Heart left ventricle (tissue), 16 donors: ENCODE measurements around the gene ADARB1. TPM values are rescaled to one million over a fixed set of nuclear protein-coding genes. Genes with fewer than 3 reads are reported as not detected.

Experiments used
- ATAC-seq, 4 donors: fragments of 200-7000 bp; cut with Tn5 transposase; one replicate each; pipeline ENCODE4 v1.9.1; 2020 to 2022; ENCODE audit warnings: moderate library complexity in 4 of 4, mild to moderate bottlenecking in 3 of 4, moderate number of reproducible peaks in 1 of 4
- DNase-seq, 5 donors: peaks; one replicate each; pipeline ENCODE4 v3.0.0-alpha.2; 2020
- H3K27ac ChIP-seq, 12 donors: fragments of 200-600 bp; sonication (generic) in 4 of 12; one replicate each; pipeline versions ENCODE4 v1.5.0 to v1.8.0; 2016 to 2022; ENCODE audit warnings: mild to moderate bottlenecking in 2 of 12
- H3K27me3 ChIP-seq, 9 donors: fragments of 200-600 bp; sonication (generic) in 2 of 9; one replicate each; pipeline versions ENCODE4 v1.5.1 to v1.8.0; 2016 to 2022; ENCODE audit warnings: mild to moderate bottlenecking in 3 of 9
- H3K36me3 ChIP-seq, 9 donors: fragments of 200-600 bp; sonication (generic) in 2 of 9; one replicate each; pipeline versions ENCODE4 v1.5.0 to v1.8.0; 2018 to 2022; ENCODE audit warnings: mild to moderate bottlenecking in 2 of 9
- H3K4me1 ChIP-seq, 12 donors: fragments of 200-600 bp; sonication (generic) in 4 of 12; one replicate each; pipeline versions ENCODE4 v1.5.0 to v1.8.0; 2016 to 2022; ENCODE audit warnings: mild to moderate bottlenecking in 3 of 12
- H3K4me3 ChIP-seq, 12 donors: fragments of 200-600 bp; sonication (generic) in 4 of 12; one replicate each; pipeline versions ENCODE4 v1.5.0 to v1.8.0; 2017 to 2022; ENCODE audit warnings: mild to moderate bottlenecking in 9 of 12, moderate library complexity in 4 of 12
- H3K9me3 ChIP-seq, 12 donors: fragments of 200-600 bp; sonication (generic) in 4 of 12; one replicate each; pipeline versions ENCODE4 v1.5.0 to v1.8.0; 2016 to 2022; ENCODE audit warnings: mild to moderate bottlenecking in 1 of 12
- CTCF ChIP-seq, 12 donors: fragments of 200-600 bp; sonication (generic) in 4 of 12; IDR thresholded peaks; one replicate each; pipeline versions ENCODE4 v1.5.0 to v1.8.0; 2018 to 2022; ENCODE audit warnings: antibody characterized with exemption in 12 of 12, mild to moderate bottlenecking in 5 of 12
- POLR2A ChIP-seq, 2 donors: fragments of 450-650 bp; IDR thresholded peaks; one replicate each; pipeline ENCODE4 v1.6.1; 2017; ENCODE audit warnings: antibody characterized with exemption in 2 of 2, mild to moderate bottlenecking in 2 of 2, moderate library complexity in 2 of 2
- WGBS, 4 donors: extraction: QIAGEN DNeasy Blood & Tissue Kit in 2 of 4; methylation state at CpG; one replicate each; pipeline versions ENCODE4 v1.1.5 to v1.1.7; 2013 to 2018; 5-methylcytosine and 5-hydroxymethylcytosine counted together
- intact Hi-C, 10 donors: fragments of 100-400 bp; cut with DNase I; formaldehyde crosslinking; loops; one replicate each; pipeline versions ENCODE4 v1.11.1 to v1.14.2; 2022
- polyA plus RNA-seq, 2 donors: library from polyadenylated mRNA; stranded (reverse); fragments of 200-250 nt; gene quantifications; one replicate each; pipeline ENCODE4 v1.2.3, GENCODE V29; 2013
- total RNA-seq, 9 donors: library from RNA; depleted of rRNA in 2 of 9; stranded (reverse); fragments of >200 nt in 2 of 9; fragmentation: NEBNext Ultra II Directional in 3 of 9; extraction: Animal tissue kit (Norgen Biotek cat#: 25700) in 3 of 9; gene quantifications; one replicate each; pipeline versions ENCODE4 v1.1.0 to v1.2.4, GENCODE V29; 2016 to 2023
- donor health status: ischemic (EF 13 %, LVEDD 7.1; RV severe dilation, severe dysfunction).
- donor health status: healthy with polysubstance abuse.
- donor health status: DM: no; HTN: yes; CAD: no.
- donor health status: DM: no; HTN: no; CAD: no.
- donor health status: ischemic (EF 25% LVEDD 6.9; RV normal size, moderate dysfunction).
- donor health status: ischemic (EF 25% LVEDD 5.7; RV mildly dilated, moderate dysfunction).
- donor health status: healthy.
- donor health status: DM: yes; HTN: yes; CAD: no.
- donor health status: ischemic (EF 35%, LVEDD 5.7; RV mildly dilated, moderate dysfunction).
- donor health status: nonischemic (EF 11% LVEDD 7.7; RV severe dilation, severe dysfunction).
- donor health status: DM: yes; HTN: yes; CAD: no.
- donor health status: PGD.
- donor health status: ischemic (EF 29% LVEDD 5.4; RV normal size, mild dysfunction).
- donor health status: nonischemic (EF 23%, LVEDD 6.1; RV moderate dilation, normal function).

The ADARB1 gene
- total and polyA plus RNA-seq, 11 donors: 6.9 to 16.3 (median 12.0) TPM

GRCh38 chr21:45177039-45177438 lies 102.7 kb downstream of the ADARB1 start:
- no peaks in the 10 kb centered on the region for H3K4me1 ChIP-seq
- ATAC-seq (no peak), DNase-seq (no peak)
- 97 to 99% (median 98%) methylated on average over 5 to 6 of the region's 6 CpGs for WGBS, 4 donors
- TF ChIP-seq POLR2A (IDR thresholded peaks at IDR 0.05) (no peak), CTCF (IDR thresholded peaks at IDR 0.05) (no peak)
- intact Hi-C loops: no loop called here
- no peak overlapping the region for H3K4me3 ChIP-seq
- peaks cover 0 to 65% (median 60%) of the 10 kb centered on the region in 9 donors for H3K36me3 ChIP-seq
- no peaks in the 10 kb centered on the region for H3K27me3 ChIP-seq
- H3K9me3 ChIP-seq: no peaks in the 10 kb centered on the region
- H3K27ac ChIP-seq: no peak overlapping the region

- no peaks in the 10 kb centered on the region for H3K27me3 ChIP-seq
- H3K27ac ChIP-seq: no peak overlapping the region
- H3K36me3 ChIP-seq: peaks cover 0 to 66% (median 61%) of the 10 kb centered on the region in 9 donors
- intact Hi-C loops: no loop called here
- ATAC-seq (no peak), DNase-seq (no peak)
- H3K4me3 ChIP-seq: no peak overlapping the region
- no peak for TF ChIP-seq CTCF (IDR thresholded peaks at IDR 0.05)
- no peak for TF ChIP-seq POLR2A (IDR thresholded peaks at IDR 0.05)
- WGBS, 4 donors: 91 to 99% (median 94%) methylated on average over 5 to 12 of the region's 12 CpGs
- no peaks in the 10 kb centered on the region for H3K9me3 ChIP-seq
- H3K4me1 ChIP-seq: no peaks in the 10 kb centered on the region
Measured at GRCh38 chr21:45178070-45178608, 103.8 kb downstream of the ADARB1 start.

GRCh38 chr21:45178971-45179370 lies 104.6 kb downstream of the ADARB1 start:
- peaks cover 0 to 73% (median 65%) of the 10 kb centered on the region in 9 donors for H3K36me3 ChIP-seq
- WGBS, 4 donors: 92 to 94% (median 93%) methylated on average over 11 of the region's 11 CpGs
- no peak for ATAC-seq

More at GRCh38 chr21:45178971-45179370, 104.6 kb downstream of the ADARB1 start:
- no peak for DNase-seq
- TF ChIP-seq POLR2A (IDR thresholded peaks at IDR 0.05) (no peak), CTCF (IDR thresholded peaks at IDR 0.05) (no peak)
- H3K4me1 ChIP-seq: no peaks in the 10 kb centered on the region
- no peak overlapping the region for H3K4me3 ChIP-seq
- H3K9me3 ChIP-seq: no peaks in the 10 kb centered on the region
- no peak overlapping the region for H3K27ac ChIP-seq
- intact Hi-C loops: no loop called here
- H3K27me3 ChIP-seq: no peaks in the 10 kb centered on the region
